ENCODE data around the gene BMAL2. TPM values are rescaled to one million over a fixed set of nuclear protein-coding genes. Genes with fewer than 3 reads are reported as not detected.
A peak's percentile ranks its signal among the peaks of the same experiment; 100 is the strongest.

Gene BMAL2
- total and polyA plus RNA-seq, 2 of the 13 experiments (the other 11 are each of a cell fraction or from before 2014, with no cell fraction given): 4.8 to 27.4 TPM

- DNase-seq (ENCODE audit: low spot score) (peak; percentile 28), FAIRE-seq (no peak), ATAC-seq (no peak)
- Histone ChIP-seq H3K4me2 (ENCODE audit: low read depth, low read length) (no peak overlapping the region), H3K79me2 (ENCODE audit: insufficient read depth, low read length) (no peaks in the 10 kb centered on the region), H3K9ac (ENCODE audit: insufficient read depth, low read depth, low read length) (no peak overlapping the region), H3K36me3 (replicated peaks in 1 of 2; ENCODE audit: control insufficient read depth in 1 of 2, insufficient read depth in 2 of 2, low read length in 2 of 2) (peaks cover 1 to 11% of the 10 kb centered on the region in 2 experiments; a peak in 3 of 5 replicates), H3K4me3 (replicated peaks in 1 of 3; ENCODE audit: insufficient read depth in 1 of 3, low read depth in 2 of 3, low read length in 3 of 3) (no peak overlapping the region), H3K27me3 (ENCODE audit: control insufficient read depth in 1 of 2, insufficient read depth in 2 of 2, low read length in 2 of 2) (no peaks in the 10 kb centered on the region), H2AFZ (ENCODE audit: low read length) (no peak overlapping the region), H3K9me3 (ENCODE audit: low read length) (no peaks in the 10 kb centered on the region), H4K20me1 (ENCODE audit: insufficient read depth, low read length) (no peaks in the 10 kb centered on the region), H3K27ac (ENCODE audit: extremely low read length, insufficient read depth, low read length) (no peak overlapping the region), H3K4me1 (ENCODE audit: insufficient read depth, low read length) (peaks cover 10% of the 10 kb centered on the region)
- POLR2A ChIA-PET: no interaction called here
- CTCF ChIA-PET (ENCODE audit: low intra/inter-chr PET ratio, low total read pairs): interaction anchor here (1.4 to 1.8 kb wide), 3 partner anchors 72 to 266 kb away, joined by 4 to 7 read pairs (median 5); no protein-coding TSS in a partner anchor
- in situ Hi-C loops (cut with HindIII; ENCODE audit: extremely low pct_ligation_motif_present, low pct_unique_long_range_greater_than_20kb): loop anchor here (10.0 kb wide), 1 partner anchor 271 kb away; no protein-coding TSS in a partner anchor
- 96% methylated on average over 1 of the region's 1 CpG for WGBS (ENCODE audit: low lambda C conversion rate)
- intact Hi-C loops (cut with micrococcal nuclease; ENCODE audit: unreplicated experiment): loop anchor here (1.0 to 5.0 kb wide), 3 partner anchors 74 to 291 kb away; no protein-coding TSS in a partner anchor
- BruUV-seq (replicated peaks): no TSS peak
- TF ChIP-seq CTCF (CRISPR knock-in tag; IDR thresholded peaks at IDR 0.05): 0 out of 2 replicates have a peak, but pooled peaks have one; percentile 10
- peak; percentile 53 for TF ChIP-seq ATF7 (IDR thresholded peaks at IDR 0.05)
- no peak for TF ChIP-seq ATF7 (CRISPR knock-in tag; IDR thresholded peaks at IDR 0.05)
- TF ChIP-seq RARA (CRISPR knock-in tag; IDR thresholded peaks at IDR 0.05): no peak
- TF ChIP-seq FOXK2 (IDR thresholded peaks at IDR 0.05): no peak
- peak; percentile 54 for TF ChIP-seq STAG1 (CRISPR knock-in tag; IDR thresholded peaks at IDR 0.05)
These were observed 26.8 kb upstream of the BMAL2 start for GRCh38 chr12:27305673-27306456.
